Measurements from ENCODE around the gene COMP. TPM values are rescaled to one million over a fixed set of nuclear protein-coding genes. Genes with fewer than 3 reads are reported as not detected.

The COMP gene
- total RNA-seq, 2 donors from 2014 or later, result 0.09 to 2.0 TPM

GRCh38 chr19:18772620-18773587 is 18.2 kb downstream of the COMP start:
- peak; percentile 89 for DNase-seq (ENCODE audit: low spot score)
- 55% methylated on average over 27 of the region's 27 CpGs for WGBS
- H3K36me3 ChIP-seq, result no peaks in the 10 kb centered on the region

GRCh38 chr19:18771328-18772242 is 19.5 kb downstream of the COMP start:
- Histone ChIP-seq H3K9me3 (no peaks in the 10 kb centered on the region), H3K36me3 (no peaks in the 10 kb centered on the region), H3K4me3 (no peak overlapping the region), H3K27me3 (replicated peaks; ENCODE audit: insufficient read depth) (no peaks in the 10 kb centered on the region), H3K4me1 (replicated peaks) (peaks cover 5% of the 10 kb centered on the region), H3K27ac (no peak overlapping the region)
- intact Hi-C loops (cut with DNase I), result no loop called here
- WGBS, result 89% methylated on average over 34 of the region's 36 CpGs
- TF ChIP-seq CTCF (IDR thresholded peaks at IDR 0.05) (no peak), POLR2AphosphoS5 (IDR thresholded peaks at IDR 0.05) (no peak), POLR2A (IDR thresholded peaks at IDR 0.05) (no peak)
- DNase-seq (ENCODE audit: low spot score), result no peak

More at GRCh38 chr19:18772620-18773587, 18.2 kb downstream of the COMP start:
- Histone ChIP-seq H3K4me3 (no peak overlapping the region), H3K4me1 (replicated peaks) (peaks cover 5% of the 10 kb centered on the region), H3K27me3 (replicated peaks; ENCODE audit: insufficient read depth) (no peaks in the 10 kb centered on the region), H3K9me3 (no peaks in the 10 kb centered on the region), H3K27ac (no peak overlapping the region)
- no peak for TF ChIP-seq POLR2A (IDR thresholded peaks at IDR 0.05)
- peak in 3 of 4 experiments; percentile 27 to 58 (median 53) for TF ChIP-seq CTCF (IDR thresholded peaks at IDR 0.05)
- peak; percentile 63 for TF ChIP-seq POLR2AphosphoS5 (IDR thresholded peaks at IDR 0.05)
- intact Hi-C loops (cut with DNase I), result no loop called here

- Histone ChIP-seq H3K36me3 (no peaks in the 10 kb centered on the region), H3K4me1 (replicated peaks) (peaks cover 5% of the 10 kb centered on the region), H3K4me3 (no peak overlapping the region), H3K9me3 (no peaks in the 10 kb centered on the region), H3K27ac (no peak overlapping the region), H3K27me3 (replicated peaks; ENCODE audit: insufficient read depth) (no peaks in the 10 kb centered on the region)
- DNase-seq (ENCODE audit: low spot score), result no peak
- TF ChIP-seq CTCF (IDR thresholded peaks at IDR 0.05), result no peak
- intact Hi-C loops (cut with DNase I), result no loop called here
- 69% methylated on average over 12 of the region's 13 CpGs for WGBS
Observed at GRCh38 chr19:18770663-18771327, 20.3 kb downstream of the COMP start.

GRCh38 chr19:18769989-18770528 is 21.0 kb downstream of the COMP start:
- no peak for DNase-seq (ENCODE audit: low spot score)
- Histone ChIP-seq H3K27me3 (replicated peaks; ENCODE audit: insufficient read depth) (no peaks in the 10 kb centered on the region), H3K4me1 (replicated peaks) (peaks cover 5% of the 10 kb centered on the region), H3K4me3 (no peak overlapping the region), H3K36me3 (no peaks in the 10 kb centered on the region), H3K27ac (no peak overlapping the region), H3K9me3 (no peaks in the 10 kb centered on the region)
- WGBS, result 92% methylated on average over 13 of the region's 15 CpGs
- intact Hi-C loops (cut with DNase I), result no loop called here
- no peak for TF ChIP-seq CTCF (IDR thresholded peaks at IDR 0.05)
- no peak for TF ChIP-seq POLR2AphosphoS5 (IDR thresholded peaks at IDR 0.05)
- no peak for TF ChIP-seq POLR2A (IDR thresholded peaks at IDR 0.05)
